GM23248 (cell line): ENCODE data around the gene DPP6.

Source experiments
- EZH2 ChIP-seq: fragments of 200-600 bp; sonication (generic); IDR thresholded peaks from 2 replicates; pipeline ENCODE4 v1.6.1; 2018; ENCODE audit warnings: antibody characterized with exemption, mild to moderate bottlenecking; ENCODE audit not compliant: insufficient read depth, poor library complexity, severe bottlenecking
- EZH2phosphoT487 ChIP-seq: fragments of 200-600 bp; sonication (generic); IDR thresholded peaks from 2 replicates; pipeline ENCODE4 v1.6.1; 2018; ENCODE audit warnings: antibody characterized with exemption, moderate library complexity, mild to moderate bottlenecking, low read depth; ENCODE audit not compliant: insufficient read depth

DNA sequence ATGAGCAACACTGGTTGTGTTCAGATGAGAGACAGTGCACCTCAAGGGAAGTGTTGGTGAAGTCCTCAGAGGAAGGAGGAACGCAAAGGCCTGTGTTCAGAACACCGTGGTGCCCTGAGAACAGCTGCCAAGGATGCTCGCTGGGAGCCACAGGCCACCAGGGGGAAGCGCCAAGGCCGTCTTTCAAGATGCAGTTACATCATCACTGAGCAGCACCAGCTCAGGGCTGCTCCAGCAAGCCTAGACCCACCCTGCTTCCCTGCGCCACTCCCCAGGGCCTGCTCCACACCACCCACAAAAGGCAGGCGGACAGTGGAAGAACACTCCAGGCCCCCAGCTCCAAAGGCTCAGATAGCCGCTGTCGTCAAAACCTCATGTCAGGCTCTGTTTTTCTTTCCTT lies 378.8 kb downstream of the DPP6 start:
- no peak for TF ChIP-seq EZH2
- TF ChIP-seq EZH2phosphoT487: no peak
